Lung (tissue), 12 donors: ENCODE data around the gene ITGA3. TPM values are rescaled to one million over a fixed set of nuclear protein-coding genes. Genes with fewer than 3 reads are reported as not detected.

Experiments used
- ATAC-seq: fragments of 200-7000 bp; cut with Tn5 transposase; one replicate; pipeline ENCODE4 v1.9.1; 2020; ENCODE audit warnings: moderate number of reproducible peaks; ENCODE audit not compliant: insufficient read depth, low FRiP score
- DNase-seq, 3 donors: peaks; one replicate each; pipeline ENCODE4 v3.0.0-alpha.2; 2013 to 2017
- H3K27ac ChIP-seq, 2 donors: one replicate each; pipeline ENCODE4 v1.5.1; 2013; ENCODE audit warnings: mild to moderate bottlenecking in 2 of 2, moderate library complexity in 2 of 2, control low read depth in 1 of 2, inconsistent platforms in 1 of 2, low read depth in 1 of 2, low read length in 1 of 2
- H3K27me3 ChIP-seq, 3 donors: one replicate each; pipeline ENCODE4 v1.5.1; 2013; ENCODE audit warnings: low read length in 2 of 3; ENCODE audit not compliant: control insufficient read depth in 3 of 3, insufficient read depth in 3 of 3
- H3K36me3 ChIP-seq, 4 donors: one replicate each; pipeline ENCODE4 v1.5.1; 2013; ENCODE audit warnings: low read length in 4 of 4, mild to moderate bottlenecking in 1 of 4, moderate library complexity in 1 of 4; ENCODE audit not compliant: control insufficient read depth in 4 of 4, insufficient read depth in 4 of 4
- H3K4me1 ChIP-seq, 5 donors: one replicate each; pipeline ENCODE4 v1.5.1; 2013; ENCODE audit warnings: low read length in 5 of 5, mild to moderate bottlenecking in 2 of 5, moderate library complexity in 1 of 5; ENCODE audit not compliant: control insufficient read depth in 5 of 5, insufficient read depth in 5 of 5
- H3K4me3 ChIP-seq: one replicate; pipeline ENCODE4 v1.5.1; 2013; ENCODE audit warnings: mild to moderate bottlenecking, control low read depth, moderate library complexity
- H3K9ac ChIP-seq, 2 donors: one replicate each; pipeline ENCODE4 v1.5.1; 2013; ENCODE audit warnings: low read length in 2 of 2, control low read depth in 1 of 2; ENCODE audit not compliant: insufficient read depth in 1 of 2
- H3K9me3 ChIP-seq, 4 donors: one replicate each; pipeline ENCODE4 v1.5.1; 2013; ENCODE audit warnings: low read length in 3 of 4, mild to moderate bottlenecking in 1 of 4, moderate library complexity in 1 of 4; ENCODE audit not compliant: control insufficient read depth in 4 of 4, insufficient read depth in 3 of 4
- WGBS, 2 donors: extraction: QIAGEN DNeasy Blood & Tissue Kit; methylation state at CpG; one replicate each; pipeline ENCODE4 v1.1.7; 2013; 5-methylcytosine and 5-hydroxymethylcytosine counted together
- polyA plus RNA-seq, 2 donors: library from polyadenylated mRNA; stranded (reverse); fragments of 200-250 nt; gene quantifications; one replicate each; pipeline ENCODE4 v1.2.1, GENCODE V29; 2013
- total RNA-seq, 2 donors: library from RNA; depleted of rRNA in 1 of 2; stranded (reverse); fragments of >200 nt in 1 of 2; gene quantifications; one replicate each; pipeline ENCODE4 v1.2.1, GENCODE V29; 2014 to 2021
- TF ChIP-seq, protein P1 (sequence below): IDR thresholded peaks from 2 replicates; pipeline ENCODE4 v1.5.1; 2012; ENCODE audit warnings: mild to moderate bottlenecking; ENCODE audit errors: control extremely low read depth, extremely low read depth
- donor health status: control.
- donor health status: control.
- donor health status: Bipolar disorder and iron deficiency.
- donor health status: healthy.
- donor health status: DM: yes; HTN: yes; CAD: no.

The ITGA3 gene
- total and polyA plus RNA-seq, 4 donors: 83.9 to 204 (median 133) TPM

DNA sequence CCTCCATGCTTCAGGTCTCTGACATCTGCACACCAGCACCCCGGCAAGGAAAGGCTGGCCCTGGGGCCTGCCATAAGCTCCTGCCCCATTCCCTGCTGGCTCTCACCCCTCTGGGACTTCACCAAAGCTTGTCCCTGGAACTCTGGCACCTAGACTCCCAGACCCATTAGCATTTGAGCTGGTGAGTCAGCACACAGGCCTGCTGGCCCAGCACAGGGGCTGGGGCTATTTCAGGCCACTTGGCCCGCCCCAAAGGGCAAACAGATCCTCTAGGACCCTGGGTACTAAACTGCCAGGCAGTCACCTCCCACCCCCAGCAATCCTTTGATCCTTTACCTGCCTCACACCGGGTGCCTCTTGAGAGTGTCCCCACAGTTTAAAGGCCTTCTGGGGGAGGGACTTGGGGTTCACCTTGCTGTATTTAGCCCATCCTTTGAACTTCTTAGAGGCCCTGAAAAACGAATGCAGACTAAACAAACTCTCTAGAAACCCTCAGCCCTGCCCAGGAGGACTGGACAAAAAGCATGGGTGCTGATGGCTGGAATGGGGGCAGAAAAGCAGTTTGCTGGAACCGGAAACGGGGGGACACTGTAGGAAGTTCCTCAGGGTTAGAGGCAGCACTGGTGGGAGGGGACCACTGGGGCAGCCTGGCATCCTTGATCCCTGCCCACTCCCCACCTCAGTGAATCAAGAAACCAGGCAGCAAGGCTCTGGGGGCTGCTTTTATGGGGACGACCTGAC, 77.3 kb downstream of the ITGA3 start:
- DNase-seq (no peak), ATAC-seq (peak; percentile 45)
- TF ChIP-seq, protein P1, sequence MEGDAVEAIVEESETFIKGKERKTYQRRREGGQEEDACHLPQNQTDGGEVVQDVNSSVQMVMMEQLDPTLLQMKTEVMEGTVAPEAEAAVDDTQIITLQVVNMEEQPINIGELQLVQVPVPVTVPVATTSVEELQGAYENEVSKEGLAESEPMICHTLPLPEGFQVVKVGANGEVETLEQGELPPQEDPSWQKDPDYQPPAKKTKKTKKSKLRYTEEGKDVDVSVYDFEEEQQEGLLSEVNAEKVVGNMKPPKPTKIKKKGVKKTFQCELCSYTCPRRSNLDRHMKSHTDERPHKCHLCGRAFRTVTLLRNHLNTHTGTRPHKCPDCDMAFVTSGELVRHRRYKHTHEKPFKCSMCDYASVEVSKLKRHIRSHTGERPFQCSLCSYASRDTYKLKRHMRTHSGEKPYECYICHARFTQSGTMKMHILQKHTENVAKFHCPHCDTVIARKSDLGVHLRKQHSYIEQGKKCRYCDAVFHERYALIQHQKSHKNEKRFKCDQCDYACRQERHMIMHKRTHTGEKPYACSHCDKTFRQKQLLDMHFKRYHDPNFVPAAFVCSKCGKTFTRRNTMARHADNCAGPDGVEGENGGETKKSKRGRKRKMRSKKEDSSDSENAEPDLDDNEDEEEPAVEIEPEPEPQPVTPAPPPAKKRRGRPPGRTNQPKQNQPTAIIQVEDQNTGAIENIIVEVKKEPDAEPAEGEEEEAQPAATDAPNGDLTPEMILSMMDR: no peak
- Histone ChIP-seq H3K9ac (no peak overlapping the region), H3K36me3 (peaks cover 10 to 39% (median 16%) of the 10 kb centered on the region in 4 donors), H3K4me1 (peaks cover 0 to 8% (median 7%) of the 10 kb centered on the region in 5 donors), H3K9me3 (no peaks in the 10 kb centered on the region), H3K27ac (peak overlapping the region; percentile 34 to 88), H3K4me3 (no peak overlapping the region), H3K27me3 (no peaks in the 10 kb centered on the region)
- WGBS, 2 donors: 58 to 70% methylated on average over 7 of the region's 7 CpGs

DNA sequence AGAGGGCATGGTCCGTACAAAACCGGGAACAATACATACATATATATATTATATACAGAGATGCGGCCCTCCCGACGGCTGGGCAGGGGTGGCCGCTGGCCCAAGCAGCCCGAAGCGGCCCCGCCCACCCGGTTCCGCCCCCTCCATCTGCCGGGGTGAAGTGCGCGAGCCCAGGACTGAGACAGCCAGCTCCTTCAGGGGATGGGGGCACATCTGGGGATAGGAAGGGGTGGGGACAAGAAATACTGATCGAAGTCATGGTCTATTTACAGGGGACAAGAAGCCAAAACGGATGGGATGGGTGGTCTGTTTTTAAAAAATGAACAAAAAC, 77.8 kb downstream of the ITGA3 start:
- H3K4me1 ChIP-seq: peaks cover 0 to 8% (median 2%) of the 10 kb centered on the region in 5 donors
- no peak for DNase-seq
- no peak for ATAC-seq

DNA sequence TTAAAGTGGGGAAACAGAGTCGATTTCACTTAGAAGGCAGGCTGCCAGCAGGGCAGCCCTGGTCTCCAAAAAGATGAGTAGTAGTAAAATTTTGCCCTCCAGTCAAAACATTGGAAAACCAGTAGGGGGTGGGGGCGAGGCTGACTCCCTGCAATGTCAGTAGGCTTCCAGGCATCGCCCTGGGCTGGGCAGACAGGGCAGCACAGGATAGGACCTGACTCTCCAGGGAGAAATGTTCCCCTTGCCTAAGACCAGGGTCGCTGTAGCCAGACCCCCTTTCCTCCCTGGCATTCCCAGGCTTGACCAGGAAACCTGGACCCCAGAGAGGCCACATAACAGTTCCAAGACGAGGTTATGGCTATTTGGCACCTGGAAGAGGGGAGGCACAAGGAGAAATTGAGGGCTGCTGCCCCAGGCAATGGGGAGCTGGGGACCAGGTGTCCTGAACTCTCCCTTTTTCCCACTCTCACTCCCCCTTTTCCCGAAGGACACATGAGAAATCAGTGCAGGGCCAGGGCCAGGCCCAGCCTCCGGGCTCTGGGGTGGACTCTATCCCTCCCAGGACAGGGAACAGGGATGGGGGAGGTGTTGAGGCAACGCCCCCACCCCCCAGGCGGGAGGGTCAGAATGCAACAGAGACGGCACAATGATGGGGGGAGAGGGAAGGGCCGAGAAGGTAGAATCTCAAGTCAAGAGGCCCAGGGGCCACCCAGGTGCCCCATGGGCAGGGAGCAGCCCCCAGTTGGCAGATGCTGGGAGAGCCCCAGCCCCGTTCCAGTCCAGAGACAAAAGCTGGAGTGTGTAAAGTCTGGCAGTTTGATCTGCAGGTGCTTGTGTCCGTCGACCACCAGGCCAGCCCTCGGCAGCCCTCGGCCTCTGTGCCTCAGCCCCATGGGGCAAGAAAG, 78.5 kb downstream of the ITGA3 start:
- Histone ChIP-seq H3K27me3 (no peaks in the 10 kb centered on the region), H3K27ac (no peak overlapping the region), H3K9me3 (no peaks in the 10 kb centered on the region), H3K36me3 (peaks cover 21 to 51% (median 26%) of the 10 kb centered on the region in 4 donors), H3K4me3 (no peak overlapping the region), H3K9ac (no peak overlapping the region), H3K4me1 (peaks cover 0 to 8% (median 0%) of the 10 kb centered on the region in 5 donors)
- WGBS, 2 donors: 83 to 88% methylated on average over 16 of the region's 16 CpGs
- DNase-seq (no peak), ATAC-seq (no peak)
- TF ChIP-seq, protein P1: no peak

More for the DNA sequence above, 77.8 kb downstream of the ITGA3 start:
- no peak overlapping the region for H3K4me3 ChIP-seq
- H3K9ac ChIP-seq: no peak overlapping the region
- H3K27ac ChIP-seq: peak overlapping the region; percentile 7 to 88
- H3K27me3 ChIP-seq: no peaks in the 10 kb centered on the region
- TF ChIP-seq, protein P1: no peak
- peaks cover 16 to 44% (median 20%) of the 10 kb centered on the region in 4 donors for H3K36me3 ChIP-seq
- H3K9me3 ChIP-seq: no peaks in the 10 kb centered on the region
- WGBS, 2 donors: 41 to 61% methylated on average over 16 of the region's 16 CpGs
